HFFc6 (cell line): ENCODE measurements around the gene SH2D4B. TPM values are rescaled to one million over a fixed set of nuclear protein-coding genes. Genes with fewer than 3 reads are reported as not detected.
A peak's percentile ranks its signal among the peaks of the same experiment; 100 is the strongest.
"Not testable (repeated sequence)": the region's sequence is repeated elsewhere in the genome, so short reads cannot be mapped to it uniquely, and the experiment has no call there.

Experiments used
- DNase-seq: peaks from one replicate; pipeline ENCODE4 v3.0.0-alpha.2; 2018
- H3K27ac Mint-ChIP-seq: 2 replicates; pipeline ENCODE4 v1.8.0; 2020; ENCODE audit warnings: mild to moderate bottlenecking, mixed read lengths
- H3K27me3 Mint-ChIP-seq: 2 replicates; pipeline ENCODE4 v1.8.0; 2021; ENCODE audit warnings: mild to moderate bottlenecking, moderate library complexity, mixed read lengths; ENCODE audit not compliant: insufficient read depth
- H3K36me3 Mint-ChIP-seq: 2 replicates; pipeline ENCODE4 v1.8.0; 2021; ENCODE audit warnings: low read depth, mixed read lengths
- H3K4me1 Mint-ChIP-seq: 2 replicates; pipeline ENCODE4 v1.8.0; 2020; ENCODE audit warnings: low read depth, mixed read lengths
- H3K4me3 Mint-ChIP-seq: 2 replicates; pipeline ENCODE4 v1.8.0; 2020; ENCODE audit warnings: mild to moderate bottlenecking, moderate library complexity, mixed read lengths
- H3K9me3 Mint-ChIP-seq: 2 replicates; pipeline ENCODE4 v1.8.0; 2020; ENCODE audit warnings: mild to moderate bottlenecking, mixed read lengths
- CTCF ChIP-seq: fragments of 200-600 bp; sonication (generic); IDR thresholded peaks from 2 replicates; pipeline ENCODE4 v1.5.0; 2021; ENCODE audit warnings: antibody characterized with exemption, mild to moderate bottlenecking
- total RNA-seq, 6 experiments: library from RNA; stranded (reverse); fragmentation: NEBNext Ultra II Directional; extraction: Animal tissue kit (Norgen Biotek cat#: 25700); gene quantifications; 2 replicates in 1 of 6; 3 replicates in 5 of 6; pipeline ENCODE4 v1.2.3, GENCODE V29; 2021

SH2D4B gene
- total RNA-seq, 6 experiments from 2014 or later: not detected

GRCh38 chr10:80540136-80540535 lies 2.4 kb downstream of the SH2D4B start:
- TF ChIP-seq CTCF: no peak
- H3K27ac Mint-ChIP-seq: no peak overlapping the region
- no peak for DNase-seq
- H3K27me3 Mint-ChIP-seq: peaks cover 13% of the 10 kb centered on the region
- no peaks in the 10 kb centered on the region for H3K9me3 Mint-ChIP-seq
- no peaks in the 10 kb centered on the region for H3K36me3 Mint-ChIP-seq
- H3K4me3 Mint-ChIP-seq: no peak overlapping the region
- H3K4me1 Mint-ChIP-seq: peaks cover 18% of the 10 kb centered on the region

GRCh38 chr10:80540618-80540980 lies 2.9 kb downstream of the SH2D4B start:
- no peak overlapping the region for H3K4me3 Mint-ChIP-seq
- no peak for TF ChIP-seq CTCF
- no peak for DNase-seq
- no peak overlapping the region for H3K27ac Mint-ChIP-seq
- H3K36me3 Mint-ChIP-seq: no peaks in the 10 kb centered on the region
- H3K4me1 Mint-ChIP-seq: peaks cover 18% of the 10 kb centered on the region
- no peaks in the 10 kb centered on the region for H3K9me3 Mint-ChIP-seq
- peaks cover 16% of the 10 kb centered on the region for H3K27me3 Mint-ChIP-seq

GRCh38 chr10:80540981-80541750 lies 3.5 kb downstream of the SH2D4B start:
- Mint-ChIP-seq H3K4me3 (no peak overlapping the region), H3K27ac (no peak overlapping the region), H3K27me3 (peaks cover 20% of the 10 kb centered on the region), H3K9me3 (no peaks in the 10 kb centered on the region), H3K4me1 (peaks cover 18% of the 10 kb centered on the region), H3K36me3 (no peaks in the 10 kb centered on the region)
- DNase-seq: no peak
- no peak for TF ChIP-seq CTCF

- peaks cover 20% of the 10 kb centered on the region for H3K27me3 Mint-ChIP-seq
- no peaks in the 10 kb centered on the region for H3K9me3 Mint-ChIP-seq
- no peak overlapping the region for H3K27ac Mint-ChIP-seq
- no peak for TF ChIP-seq CTCF
- H3K36me3 Mint-ChIP-seq: no peaks in the 10 kb centered on the region
- no peak overlapping the region for H3K4me3 Mint-ChIP-seq
- peaks cover 18% of the 10 kb centered on the region for H3K4me1 Mint-ChIP-seq
- DNase-seq: peak; percentile 11
Measured at GRCh38 chr10:80542053-80542452, 4.4 kb downstream of the SH2D4B start.

- no peak for DNase-seq
- Mint-ChIP-seq H3K27me3 (peaks cover 20% of the 10 kb centered on the region), H3K4me1 (peaks cover 18% of the 10 kb centered on the region), H3K27ac (no peak overlapping the region), H3K4me3 (no peak overlapping the region), H3K36me3 (no peaks in the 10 kb centered on the region), H3K9me3 (no peaks in the 10 kb centered on the region)
- TF ChIP-seq CTCF: no peak
Measured at GRCh38 chr10:80542652-80543318, 5.1 kb downstream of the SH2D4B start.

GRCh38 chr10:80543319-80543672 lies 5.6 kb downstream of the SH2D4B start:
- Mint-ChIP-seq H3K27me3 (peaks cover 20% of the 10 kb centered on the region), H3K4me1 (peaks cover 18% of the 10 kb centered on the region)
- not testable (repeated sequence) for H3K4me3 Mint-ChIP-seq, H3K9me3 Mint-ChIP-seq, DNase-seq, H3K27ac Mint-ChIP-seq, H3K36me3 Mint-ChIP-seq
